ENCODE measurements around the gene CDC42EP5. TPM values are rescaled to one million over a fixed set of nuclear protein-coding genes. Genes with fewer than 3 reads are reported as not detected.

CDC42EP5 gene
- total RNA-seq, 1 donor from 2014 or later: 124 TPM

Other genes with a start within 250 kb of the CDC42EP5 start
- not detected in 2 replicates for gene LILRA6, start 230.5 kb downstream of the CDC42EP5 start, total RNA-seq
- not detected in 2 replicates for gene LILRB5, start 216.0 kb downstream of the CDC42EP5 start, total RNA-seq
- not detected in 2 replicates for gene LILRB2, start 192.2 kb downstream of the CDC42EP5 start, total RNA-seq
- not detected in 2 replicates for gene LILRA5, start 160.1 kb downstream of the CDC42EP5 start, total RNA-seq
- not detected in 2 replicates for gene LILRA4, start 134.1 kb downstream of the CDC42EP5 start, total RNA-seq
- not detected in 2 replicates for gene LAIR1, start 108.4 kb downstream of the CDC42EP5 start, total RNA-seq
- gene TTYH1, start 57.8 kb downstream of the CDC42EP5 start, total RNA-seq: not detected in 2 replicates
- 12.6 and 21.8 TPM in 2 replicates for gene LENG8, start 24.1 kb downstream of the CDC42EP5 start, total RNA-seq
- 3.3 and 5.0 TPM in 2 replicates for gene LENG9, start 9.5 kb downstream of the CDC42EP5 start, total RNA-seq
- gene LAIR2, start 29.5 kb upstream of the CDC42EP5 start, total RNA-seq: not detected in 2 replicates
- gene LILRA2, start 100.5 kb upstream of the CDC42EP5 start, total RNA-seq: not detected in 2 replicates
- not detected in 2 replicates for gene LILRA1, start 120.3 kb upstream of the CDC42EP5 start, total RNA-seq
- not detected in 2 replicates for gene LILRB1, start 157.2 kb upstream of the CDC42EP5 start, total RNA-seq
- not detected in 2 replicates for gene LILRB4, start 189.7 kb upstream of the CDC42EP5 start, total RNA-seq